PFSK-1 (cell line): ENCODE results near the gene RAD51B.

Experiments used
- POLR2AphosphoS5 ChIP-seq: IDR thresholded peaks from 2 replicates; pipeline ENCODE4 v1.6.1; 2012; ENCODE audit warnings: low read depth, mild to moderate bottlenecking, control low read depth, low read length, moderate library complexity
- TF ChIP-seq, protein P1 (sequence below), 2 experiments: IDR thresholded peaks; 2 replicates each; pipeline versions ENCODE4 v1.6.1 to v1.8.0; 2011 to 2012; ENCODE audit warnings: low read depth in 2 of 2, low read length in 2 of 2, control low read depth in 1 of 2, inconsistent platforms in 1 of 2, mild to moderate bottlenecking in 1 of 2, moderate library complexity in 1 of 2; ENCODE audit not compliant: insufficient read depth in 1 of 2

DNA sequence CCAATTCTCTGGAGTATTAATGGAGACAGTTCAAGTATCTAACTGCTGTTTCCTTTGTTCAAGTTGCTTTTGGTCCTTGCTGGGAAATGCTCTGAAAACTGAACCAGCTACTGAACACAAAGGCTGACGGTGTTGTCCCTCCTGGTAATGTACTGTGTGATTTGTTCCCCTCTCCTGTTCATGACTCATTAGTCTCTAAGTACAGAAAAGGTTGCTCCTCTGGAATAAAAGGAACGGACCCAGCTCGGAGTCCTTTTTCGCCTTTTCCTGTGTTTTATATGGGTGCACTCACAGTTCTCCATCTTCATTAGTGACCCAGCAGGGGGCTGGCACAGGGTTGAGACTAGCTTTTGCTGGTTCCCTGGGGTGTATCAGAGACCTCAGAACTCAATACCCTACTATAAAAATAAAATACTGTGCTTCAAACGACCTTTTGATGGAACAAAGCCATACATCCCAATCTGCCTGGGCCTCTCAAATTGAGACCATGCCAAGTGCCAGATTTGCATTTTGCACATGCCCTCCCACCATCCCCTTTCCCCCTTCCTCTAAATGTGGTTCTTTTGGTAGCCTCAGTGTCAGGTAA, 269.7 kb downstream of the RAD51B start:
- TF ChIP-seq POLR2AphosphoS5 = no peak
- TF ChIP-seq, protein P1, sequence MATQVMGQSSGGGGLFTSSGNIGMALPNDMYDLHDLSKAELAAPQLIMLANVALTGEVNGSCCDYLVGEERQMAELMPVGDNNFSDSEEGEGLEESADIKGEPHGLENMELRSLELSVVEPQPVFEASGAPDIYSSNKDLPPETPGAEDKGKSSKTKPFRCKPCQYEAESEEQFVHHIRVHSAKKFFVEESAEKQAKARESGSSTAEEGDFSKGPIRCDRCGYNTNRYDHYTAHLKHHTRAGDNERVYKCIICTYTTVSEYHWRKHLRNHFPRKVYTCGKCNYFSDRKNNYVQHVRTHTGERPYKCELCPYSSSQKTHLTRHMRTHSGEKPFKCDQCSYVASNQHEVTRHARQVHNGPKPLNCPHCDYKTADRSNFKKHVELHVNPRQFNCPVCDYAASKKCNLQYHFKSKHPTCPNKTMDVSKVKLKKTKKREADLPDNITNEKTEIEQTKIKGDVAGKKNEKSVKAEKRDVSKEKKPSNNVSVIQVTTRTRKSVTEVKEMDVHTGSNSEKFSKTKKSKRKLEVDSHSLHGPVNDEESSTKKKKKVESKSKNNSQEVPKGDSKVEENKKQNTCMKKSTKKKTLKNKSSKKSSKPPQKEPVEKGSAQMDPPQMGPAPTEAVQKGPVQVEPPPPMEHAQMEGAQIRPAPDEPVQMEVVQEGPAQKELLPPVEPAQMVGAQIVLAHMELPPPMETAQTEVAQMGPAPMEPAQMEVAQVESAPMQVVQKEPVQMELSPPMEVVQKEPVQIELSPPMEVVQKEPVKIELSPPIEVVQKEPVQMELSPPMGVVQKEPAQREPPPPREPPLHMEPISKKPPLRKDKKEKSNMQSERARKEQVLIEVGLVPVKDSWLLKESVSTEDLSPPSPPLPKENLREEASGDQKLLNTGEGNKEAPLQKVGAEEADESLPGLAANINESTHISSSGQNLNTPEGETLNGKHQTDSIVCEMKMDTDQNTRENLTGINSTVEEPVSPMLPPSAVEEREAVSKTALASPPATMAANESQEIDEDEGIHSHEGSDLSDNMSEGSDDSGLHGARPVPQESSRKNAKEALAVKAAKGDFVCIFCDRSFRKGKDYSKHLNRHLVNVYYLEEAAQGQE (IDR thresholded peaks at IDR 0.05; ENCODE audit: insufficient read depth in 1 of 2, low read depth in 2 of 2, low read length in 2 of 2) = no peak
